ENCODE data around the gene BARHL1.

DNA sequence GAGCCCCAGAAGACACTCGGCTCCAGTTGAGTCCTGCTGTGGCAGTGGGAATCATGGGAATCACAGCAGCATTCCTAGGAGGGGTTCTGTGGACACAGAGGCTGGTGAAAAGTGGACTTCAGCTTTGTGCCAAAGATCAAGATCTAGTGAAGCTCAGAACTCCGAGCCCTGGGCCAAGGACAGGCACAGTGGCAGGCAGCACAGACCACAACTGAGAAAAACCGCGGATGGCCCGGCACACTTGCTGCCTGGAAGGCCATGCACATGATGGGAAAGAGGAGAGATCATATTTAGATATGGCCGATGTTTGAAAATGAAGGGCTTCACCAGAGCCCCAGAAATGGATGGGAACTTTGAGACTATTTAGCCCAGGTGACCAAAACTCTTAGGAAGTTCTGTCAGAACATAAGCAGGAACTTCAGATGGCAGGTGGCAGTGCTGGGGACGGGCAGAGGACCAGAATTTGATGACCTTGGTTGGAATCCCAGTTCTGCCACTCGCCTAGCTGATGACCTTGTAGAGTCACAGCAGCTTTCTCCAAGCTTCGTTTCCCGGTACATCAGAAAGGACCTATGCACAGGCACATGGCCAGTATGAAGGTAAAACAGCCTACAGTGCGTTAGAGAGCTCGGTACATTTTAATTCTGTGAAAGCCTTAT lies 18.0 kb downstream of the BARHL1 start:
- TF ChIP-seq CTCF (IDR thresholded peaks at IDR 0.05), result no peak
- no peak for TF ChIP-seq POLR2AphosphoS5 (IDR thresholded peaks at IDR 0.05)

Measured in upper lobe of left lung (tissue), 4 donors.